DMS 273 (cell line): Measurements from ENCODE around the gene FOXO6.

Experiments
- DNase-seq: peaks from one replicate; lab custom pipeline; 2025; ENCODE audit not compliant: unreplicated experiment; lab: John Stamatoyannopoulos, UW

Gene FOXO6

DNA sequence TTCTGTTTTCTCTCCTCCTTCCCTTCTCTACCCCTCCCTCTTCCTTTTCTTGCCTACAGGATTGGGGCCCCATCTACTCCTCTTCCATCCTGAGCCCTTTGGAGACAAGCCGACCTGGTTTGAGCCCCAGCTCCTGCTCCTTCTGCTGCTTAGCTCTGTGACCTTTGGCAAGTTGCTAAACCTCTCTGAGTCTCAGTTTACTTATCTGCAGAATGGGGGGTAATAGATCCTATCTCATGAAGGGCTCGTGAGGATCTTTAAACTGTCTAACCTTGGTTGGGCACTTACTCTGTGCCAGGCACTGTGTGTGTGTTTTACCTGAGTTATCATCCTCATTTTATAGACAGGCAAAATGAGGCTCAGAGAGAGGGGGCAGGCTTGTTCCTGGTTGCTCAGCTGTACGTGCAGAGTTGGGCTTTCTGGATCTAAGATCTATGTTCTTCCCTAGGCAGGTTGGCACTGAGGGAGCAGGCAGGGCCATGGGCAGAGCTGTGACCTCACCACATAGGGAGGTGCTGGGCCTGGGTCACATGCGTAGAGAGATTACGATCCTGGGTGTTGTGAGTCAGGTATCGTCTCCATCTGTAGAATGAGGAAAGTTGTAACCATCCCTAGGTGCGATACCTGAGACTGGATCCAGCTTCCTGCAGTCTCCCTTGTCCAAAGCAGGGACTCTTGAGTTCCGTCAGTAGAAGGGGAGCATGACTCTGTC is 58.5 kb downstream of the FOXO6 start:
- DNase-seq = no peak

DNA sequence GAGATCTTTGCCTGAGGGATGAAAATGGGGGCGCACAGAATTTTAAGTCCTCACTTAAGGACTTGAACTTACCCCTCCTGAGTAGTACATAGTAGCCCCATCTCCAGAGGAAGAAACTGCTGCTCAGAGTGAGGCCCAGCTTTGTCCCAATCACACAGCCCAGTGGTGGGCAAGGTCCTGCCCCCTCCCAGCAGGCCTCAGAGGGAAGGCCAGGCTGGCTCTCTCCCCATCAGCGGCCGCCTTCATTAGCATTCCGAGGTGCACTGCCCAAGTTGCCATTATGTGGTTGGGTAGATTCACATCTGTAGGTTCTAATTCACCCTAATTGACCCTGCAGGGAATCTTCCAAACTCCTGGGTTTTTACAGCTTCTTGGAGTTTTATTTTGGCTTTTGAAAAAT is 59.1 kb downstream of the FOXO6 start:
- no peak for DNase-seq

DNA sequence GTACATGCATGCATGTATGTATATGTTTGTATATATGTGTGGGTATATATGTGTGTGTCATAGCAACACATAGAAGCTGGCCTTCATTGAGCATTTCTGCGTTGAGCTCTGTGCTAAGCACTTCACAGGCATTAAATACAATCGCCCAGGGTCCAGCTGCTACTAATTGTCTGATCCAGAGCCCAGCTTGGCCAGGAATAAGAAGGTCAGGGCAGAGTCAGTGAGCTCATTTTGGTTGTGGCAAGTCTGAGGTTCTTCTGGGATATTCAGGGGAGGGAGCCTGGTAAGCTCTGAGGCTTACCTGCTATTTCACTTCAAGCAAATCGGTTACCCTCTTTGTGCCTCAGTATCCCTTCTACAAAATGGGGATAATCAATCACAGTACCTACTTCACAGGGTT is 59.6 kb downstream of the FOXO6 start:
- no peak for DNase-seq

DNA sequence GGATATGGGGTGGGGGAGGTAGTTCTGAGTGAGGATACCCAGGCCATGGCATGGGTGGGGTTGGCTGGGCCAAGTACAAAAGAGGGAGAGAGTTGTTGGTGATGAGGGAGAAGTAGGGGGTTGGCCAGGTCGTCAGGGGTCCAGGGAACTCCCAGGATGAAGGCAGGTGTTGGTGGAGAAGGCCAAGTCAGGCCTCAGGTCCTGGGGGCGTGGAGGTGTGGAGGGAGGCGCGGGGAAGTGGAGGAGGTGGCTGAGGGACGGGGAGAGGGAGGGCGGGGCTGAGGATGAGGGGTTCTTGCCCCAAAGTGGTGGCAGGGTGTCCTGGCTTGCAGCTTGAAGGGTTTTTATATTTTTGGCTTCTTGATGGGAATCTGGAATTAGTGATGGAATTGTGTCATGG is 61.1 kb downstream of the FOXO6 start:
- DNase-seq = no peak

DNA sequence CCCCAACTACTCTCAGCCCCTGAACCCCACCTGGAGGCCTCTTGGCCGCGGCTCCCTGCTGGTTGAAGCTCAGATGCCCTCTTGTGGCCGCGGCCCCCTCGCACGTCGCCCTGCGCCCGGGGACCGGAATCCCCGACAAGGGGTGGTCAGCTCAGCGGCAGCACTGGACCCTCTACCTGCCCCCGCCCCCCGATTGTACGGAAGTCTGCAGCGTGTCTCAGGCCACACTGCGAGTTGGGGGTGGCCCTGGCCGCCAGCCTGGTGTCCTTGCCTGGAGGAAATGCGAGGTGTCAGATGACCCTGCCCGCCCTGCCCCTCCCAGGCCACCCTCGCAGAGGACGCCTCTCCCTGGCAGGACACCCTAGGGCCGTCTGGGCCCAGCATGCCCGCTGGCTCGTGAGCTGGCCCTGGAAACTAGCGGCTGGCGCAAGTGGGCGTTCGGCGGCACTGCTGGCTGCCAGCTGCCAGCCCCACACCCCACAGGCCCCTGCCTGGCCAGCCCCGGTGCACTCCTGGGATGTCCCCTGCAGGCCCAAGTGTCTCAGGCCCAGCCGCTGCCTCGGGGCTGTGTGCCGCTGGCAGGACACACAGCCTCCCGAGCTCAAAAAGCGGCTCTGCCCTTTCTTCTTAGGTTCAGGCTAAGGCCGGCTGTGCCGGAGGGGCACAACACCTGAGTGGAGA is 62.4 kb downstream of the FOXO6 start:
- no peak for DNase-seq

- DNase-seq = no peak
Measured at GRCh38 chr1:41424581-41425118, 63.4 kb downstream of the FOXO6 start.

GRCh38 chr1:41425369-41425768 is 64.1 kb downstream of the FOXO6 start:
- no peak for DNase-seq

DNA sequence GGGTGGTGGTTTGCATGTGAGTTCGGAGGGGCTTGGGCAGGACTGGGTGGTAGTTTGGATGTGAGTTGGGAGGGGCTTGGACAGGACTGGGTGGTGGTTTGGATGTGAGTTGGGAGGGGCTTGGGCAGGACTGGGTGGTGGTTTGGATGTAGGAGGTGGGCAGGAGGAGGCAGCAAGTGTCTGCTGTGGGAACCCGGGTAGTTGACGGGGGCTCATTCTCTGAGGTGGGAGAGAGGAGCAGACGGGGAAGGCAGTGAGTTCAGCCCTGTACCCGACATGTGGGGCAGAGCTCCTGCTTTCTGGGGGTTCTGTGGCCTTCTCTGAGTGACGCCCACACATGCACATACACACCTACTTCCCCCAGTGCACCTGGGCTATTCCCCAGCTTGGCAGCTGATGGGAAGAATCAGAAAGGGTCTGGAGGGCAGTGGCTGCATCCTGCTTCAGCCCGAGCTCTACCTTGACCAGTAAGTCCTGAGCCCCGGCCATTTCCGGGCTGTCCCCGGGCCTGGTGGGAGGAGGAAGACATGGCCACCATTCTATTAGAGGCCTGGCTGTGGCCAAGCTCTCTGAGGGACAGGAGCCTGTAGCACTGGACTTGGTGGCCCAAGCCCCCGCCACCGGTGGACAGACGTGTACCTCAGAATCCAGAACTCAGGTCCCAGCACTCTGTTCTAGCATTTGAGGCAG is 65.1 kb downstream of the FOXO6 start:
- DNase-seq = no peak

- DNase-seq = peak; percentile 95
Measured at GRCh38 chr1:41427122-41427913, 66.1 kb downstream of the FOXO6 start.

DNA sequence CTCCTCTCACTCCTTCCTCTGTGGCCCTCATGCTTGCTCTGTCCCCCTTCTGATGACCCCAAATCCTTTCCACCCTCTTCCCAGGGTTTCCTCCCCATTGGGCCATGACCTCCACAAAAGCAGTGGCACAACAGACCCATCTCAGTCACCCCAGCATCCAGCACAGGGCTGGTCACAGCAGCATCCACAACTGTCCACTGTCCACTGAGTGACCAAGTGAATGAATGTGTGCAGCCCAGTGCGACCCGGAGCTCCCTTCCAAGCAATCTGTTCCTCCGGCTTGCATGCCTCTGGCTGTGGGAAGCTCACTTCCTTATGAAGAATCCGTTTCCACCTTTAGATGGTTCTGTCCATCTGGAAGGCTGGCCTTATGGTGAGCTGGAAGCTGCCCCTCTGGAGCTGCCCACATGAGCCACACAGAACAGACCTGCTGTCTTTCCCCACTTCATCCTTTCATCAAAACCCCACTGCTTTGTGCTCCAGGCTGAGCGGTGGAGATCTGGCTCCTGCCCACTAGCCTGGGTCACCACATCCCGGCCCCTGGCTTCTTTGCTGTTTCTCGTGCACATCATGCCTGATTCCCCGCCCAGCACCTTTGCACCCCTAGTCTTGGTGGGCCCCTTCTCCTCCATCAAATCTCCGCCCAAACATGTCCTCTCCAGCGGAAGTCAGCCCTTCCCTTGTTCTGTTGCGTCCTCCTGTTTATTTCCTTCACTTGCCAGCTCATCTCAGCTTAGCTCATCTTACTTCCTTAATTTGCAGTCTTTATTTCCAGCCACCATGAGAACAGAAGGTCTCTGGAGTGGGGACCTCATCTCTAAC is 66.9 kb downstream of the FOXO6 start:
- DNase-seq = no peak

DNA sequence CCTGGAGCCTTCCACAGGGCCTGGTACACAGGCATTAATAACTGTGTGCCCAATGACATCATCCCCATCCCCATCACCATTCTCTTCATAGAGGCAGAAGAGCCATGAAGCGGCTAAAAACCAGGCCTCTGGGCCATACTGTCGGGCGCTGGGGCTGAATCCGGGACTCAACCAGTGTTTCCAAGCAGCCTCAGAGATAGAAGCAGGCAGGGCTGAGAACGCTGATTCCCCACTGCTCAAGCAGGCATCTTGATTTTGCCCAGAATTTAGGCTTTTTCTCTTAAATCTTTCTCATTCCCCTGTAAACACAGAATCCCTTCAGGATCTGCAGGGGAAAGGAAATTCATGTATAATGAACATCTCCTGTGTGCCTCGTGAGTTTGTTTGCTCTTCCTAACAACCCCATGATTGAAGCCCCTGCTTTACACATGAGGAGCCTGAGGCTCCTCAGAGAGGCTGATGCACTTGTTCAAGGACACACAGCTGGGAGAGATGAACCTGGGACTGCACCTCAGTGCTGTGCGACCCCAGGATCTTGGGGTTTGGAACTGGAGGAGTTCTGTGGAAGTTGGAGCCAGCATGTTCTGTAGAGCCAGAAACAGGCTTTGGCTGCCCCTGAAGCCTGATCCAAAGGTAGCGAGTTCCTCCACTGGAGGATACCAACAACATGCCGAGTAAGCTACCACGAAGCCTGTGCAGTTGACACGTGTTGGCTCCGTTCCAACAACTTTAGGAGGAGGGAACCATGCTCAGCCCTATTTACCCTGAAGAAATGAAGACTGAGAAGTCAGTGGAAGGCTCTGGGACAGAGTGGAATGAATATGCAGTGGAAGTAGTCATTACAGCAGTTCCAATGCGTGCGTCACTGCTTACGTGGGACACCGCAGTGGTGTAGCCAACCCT is 67.8 kb downstream of the FOXO6 start:
- peak; percentile 95 for DNase-seq

DNA sequence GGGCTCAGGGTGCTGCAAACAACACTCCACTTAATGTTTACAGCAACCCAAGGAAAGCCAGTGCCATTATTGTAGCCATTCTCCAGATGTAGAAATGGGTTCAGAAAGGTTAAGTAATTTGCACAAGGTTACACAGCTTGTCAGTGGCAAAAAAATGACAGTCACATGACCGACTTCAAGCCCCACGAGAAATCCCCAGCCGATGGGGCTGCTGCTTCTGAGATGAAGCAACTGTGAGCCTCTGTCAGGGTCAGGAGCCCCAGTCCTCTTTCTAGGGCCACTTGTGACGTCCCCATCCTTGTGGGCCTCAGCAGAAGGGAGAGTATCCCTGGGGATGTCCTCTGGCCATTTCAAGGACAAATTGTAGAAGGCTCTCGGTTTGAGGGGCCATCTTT is 68.4 kb downstream of the FOXO6 start:
- no peak for DNase-seq

DNA sequence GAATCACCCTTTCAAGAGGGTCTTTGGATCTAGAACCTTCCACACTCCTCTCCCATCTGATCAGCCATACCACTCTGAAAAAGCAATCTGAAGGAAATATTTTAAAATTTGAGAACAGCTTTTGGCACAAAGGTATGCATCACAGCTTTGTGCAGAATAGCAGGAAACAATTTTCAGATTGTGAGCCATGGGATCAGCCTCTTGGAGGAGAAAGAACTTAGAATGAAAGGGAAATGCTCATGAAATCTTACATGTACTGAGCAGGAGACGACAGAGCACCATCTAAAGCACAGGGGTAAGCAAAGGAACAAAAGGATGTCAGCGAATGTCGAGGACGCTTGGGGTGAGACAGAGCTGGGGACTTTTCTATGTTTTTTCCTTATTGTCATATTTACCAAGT is 68.8 kb downstream of the FOXO6 start:
- DNase-seq = no peak

DNA sequence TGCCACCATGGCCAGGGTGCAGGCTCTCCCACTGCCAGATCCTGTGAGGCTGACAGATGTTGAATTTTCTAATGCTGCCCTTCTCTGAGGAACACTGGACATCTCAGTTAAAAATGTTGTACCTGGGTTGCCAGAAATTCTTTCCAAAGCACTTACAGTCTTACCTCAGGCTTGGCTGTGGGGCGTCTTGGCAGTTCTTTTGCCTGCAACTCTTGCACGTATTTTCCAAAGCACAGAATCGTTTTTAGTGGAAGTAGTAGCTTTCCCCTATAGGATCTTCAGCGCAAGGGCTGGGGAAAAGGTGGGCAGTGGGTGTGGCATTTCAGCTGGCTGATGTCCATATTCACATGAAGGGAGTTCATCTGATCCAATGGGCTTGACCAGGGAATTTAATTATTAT is 69.3 kb downstream of the FOXO6 start:
- DNase-seq = no peak

DNA sequence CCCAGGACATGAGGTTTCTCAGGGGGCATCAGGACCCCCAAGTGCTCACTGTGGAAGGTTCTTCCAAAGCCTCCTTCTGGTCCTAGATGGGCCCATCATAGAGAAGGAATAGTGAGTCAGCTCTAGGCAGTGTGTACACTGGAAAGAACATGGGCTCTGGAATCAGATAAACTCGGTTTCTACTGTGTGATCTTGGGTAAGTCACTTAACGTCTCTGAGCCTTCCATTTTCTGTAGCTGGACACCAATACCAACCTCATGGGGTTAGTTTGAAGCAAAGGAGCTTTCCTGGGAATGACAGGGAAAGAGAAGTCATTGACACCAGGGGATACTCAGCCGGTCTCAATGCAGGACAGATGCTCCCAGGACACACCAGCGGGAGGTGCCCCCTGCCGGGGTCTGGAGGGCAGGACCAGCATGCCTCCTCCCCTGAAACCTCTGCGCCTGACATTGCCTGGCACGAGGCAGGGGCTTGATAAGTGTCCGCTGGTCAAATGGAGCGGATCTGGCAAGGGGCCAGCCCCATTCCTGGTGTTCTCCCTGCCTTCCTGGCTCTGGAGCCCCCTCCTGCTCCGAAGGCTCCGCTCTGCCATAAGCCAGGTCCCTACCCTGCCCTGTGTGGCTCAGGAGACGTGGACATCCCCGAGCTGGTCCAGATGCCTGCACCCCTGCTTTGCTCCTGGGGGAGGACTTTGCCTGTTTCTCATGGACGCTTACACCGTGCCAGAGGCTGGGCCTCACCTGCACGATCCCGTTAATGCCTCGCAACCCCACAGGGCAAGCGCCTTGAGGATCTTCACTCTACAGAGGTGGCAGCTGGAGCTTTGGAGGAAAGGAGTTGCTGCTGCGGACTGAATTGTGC is 70.5 kb downstream of the FOXO6 start:
- peak; percentile 98 for DNase-seq
